COR-L47 (cell line): Measurements from ENCODE around the gene ZBTB7B.
A peak's percentile ranks its signal among the peaks of the same experiment; 100 is the strongest.

Experiments
- DNase-seq: peaks from one replicate; lab custom pipeline; 2025; lab: John Stamatoyannopoulos, UW

ZBTB7B gene

GRCh38 chr1:155002464-155003226 lies at the start of gene ZBTB7B:
Gene ZBTB7B, plus strand, starts transcription at chr1:155002802. Its CDS starts 11,859 bp downstream, at chr1:155014661.
- peak; percentile 64 for DNase-seq

GRCh38 chr1:154953611-154954038 lies 49.0 kb upstream of the ZBTB7B start:
- no peak for DNase-seq

GRCh38 chr1:154954541-154954940 lies 48.1 kb upstream of the ZBTB7B start:
- no peak for DNase-seq

- peak; percentile 71 for DNase-seq
Measured at GRCh38 chr1:154955039-154955717, 47.4 kb upstream of the ZBTB7B start.

- DNase-seq, result peak; percentile 82
Measured at GRCh38 chr1:154955718-154956543, 46.7 kb upstream of the ZBTB7B start, which contains the start of gene PBXIP1. Gene PBXIP1, minus strand, starts transcription at chr1:154956099. Its CDS starts 2,378 bp downstream, at chr1:154953721.

- no peak for DNase-seq
Measured at GRCh38 chr1:154956544-154956941, 46.1 kb upstream of the ZBTB7B start.

- DNase-seq, result no peak
Measured at GRCh38 chr1:154957091-154957657, 45.4 kb upstream of the ZBTB7B start.

GRCh38 chr1:154958036-154958435 lies 44.6 kb upstream of the ZBTB7B start:
- DNase-seq, result no peak

GRCh38 chr1:154958681-154959425 lies 43.7 kb upstream of the ZBTB7B start:
- no peak for DNase-seq

- no peak for DNase-seq
Measured at GRCh38 chr1:154959426-154959780, 43.2 kb upstream of the ZBTB7B start.

GRCh38 chr1:154960446-154961136 lies 42.0 kb upstream of the ZBTB7B start:
- DNase-seq, result no peak

GRCh38 chr1:154961207-154962155 lies 41.1 kb upstream of the ZBTB7B start, which contains the start of gene PYGO2:
Gene PYGO2, minus strand, starts transcription at chr1:154961782. Its CDS starts 206 bp downstream, at chr1:154961576.
- peak; percentile 64 for DNase-seq

- DNase-seq, result no peak
Measured at GRCh38 chr1:154962156-154962749, 40.3 kb upstream of the ZBTB7B start.

GRCh38 chr1:154962795-154963330 lies 39.7 kb upstream of the ZBTB7B start:
- DNase-seq, result no peak

- no peak for DNase-seq
Measured at GRCh38 chr1:154963643-154964042, 39.0 kb upstream of the ZBTB7B start.

- no peak for DNase-seq
Measured at GRCh38 chr1:154964359-154964758, 38.2 kb upstream of the ZBTB7B start.

- DNase-seq, result no peak
Measured at GRCh38 chr1:154966111-154966510, 36.5 kb upstream of the ZBTB7B start.

GRCh38 chr1:154967331-154967950 lies 35.2 kb upstream of the ZBTB7B start:
- DNase-seq, result no peak
